ENCODE results near the gene LHFPL3. TPM values are rescaled to one million over a fixed set of nuclear protein-coding genes. Genes with fewer than 3 reads are reported as not detected.

Gene LHFPL3
- total RNA-seq, 4 donors from 2014 or later = not detected

- no peaks in the 10 kb centered on the region for H3K27me3 ChIP-seq
- H3K27ac ChIP-seq = no peak overlapping the region
- no peak for DNase-seq
- no peaks in the 10 kb centered on the region for H3K36me3 ChIP-seq
- no peaks in the 10 kb centered on the region for H3K9me3 ChIP-seq
- no peak overlapping the region for H3K4me3 ChIP-seq
- no peaks in the 10 kb centered on the region for H3K4me1 ChIP-seq
- intact Hi-C loops (cut with DNase I) = no loop called here
- WGBS, 2 donors = 27 to 43% methylated on average over 1 of the region's 1 CpG
- no peak for TF ChIP-seq POLR2A (IDR thresholded peaks at IDR 0.05)
These were observed 38.0 kb downstream of the LHFPL3 start for GRCh38 chr7:104366390-104366789.

- intact Hi-C loops (cut with DNase I) = no loop called here
- H3K27me3 ChIP-seq = no peaks in the 10 kb centered on the region
- H3K36me3 ChIP-seq = no peaks in the 10 kb centered on the region
- H3K4me1 ChIP-seq = no peaks in the 10 kb centered on the region
- TF ChIP-seq POLR2A (IDR thresholded peaks at IDR 0.05) = no peak
- TF ChIP-seq CTCF (IDR thresholded peaks at IDR 0.05) = no peak
- H3K4me3 ChIP-seq = no peak overlapping the region
- DNase-seq = no peak
- H3K9me3 ChIP-seq = no peaks in the 10 kb centered on the region
- no peak overlapping the region for H3K27ac ChIP-seq
These were observed 39.5 kb downstream of the LHFPL3 start for GRCh38 chr7:104367926-104368325.

GRCh38 chr7:104371216-104371979 lies 43.0 kb downstream of the LHFPL3 start:
- intact Hi-C loops (cut with DNase I) = no loop called here
- no peaks in the 10 kb centered on the region for H3K36me3 ChIP-seq
- WGBS, 2 donors = 42 to 55% methylated on average over 4 of the region's 4 CpGs
- H3K4me3 ChIP-seq = no peak overlapping the region
- DNase-seq = no peak
- no peaks in the 10 kb centered on the region for H3K4me1 ChIP-seq
- no peak overlapping the region for H3K27ac ChIP-seq
- H3K27me3 ChIP-seq = no peaks in the 10 kb centered on the region
- H3K9me3 ChIP-seq = no peaks in the 10 kb centered on the region
- TF ChIP-seq POLR2A (IDR thresholded peaks at IDR 0.05) (no peak), CTCF (IDR thresholded peaks at IDR 0.05) (no peak)

GRCh38 chr7:104371980-104372357 lies 43.6 kb downstream of the LHFPL3 start:
- Histone ChIP-seq H3K9me3 (no peaks in the 10 kb centered on the region), H3K27ac (no peak overlapping the region), H3K36me3 (no peaks in the 10 kb centered on the region), H3K4me3 (no peak overlapping the region), H3K4me1 (no peaks in the 10 kb centered on the region), H3K27me3 (no peaks in the 10 kb centered on the region)
- DNase-seq = no peak
- TF ChIP-seq CTCF (IDR thresholded peaks at IDR 0.05) (no peak), POLR2A (IDR thresholded peaks at IDR 0.05) (no peak)
- intact Hi-C loops (cut with DNase I) = no loop called here
- WGBS, 2 donors = 70% methylated on average over 5 of the region's 5 CpGs

GRCh38 chr7:104382616-104383015 lies 54.2 kb downstream of the LHFPL3 start:
- intact Hi-C loops (cut with DNase I) = no loop called here
- TF ChIP-seq POLR2A (IDR thresholded peaks at IDR 0.05) (no peak), CTCF (IDR thresholded peaks at IDR 0.05) (no peak)
- Histone ChIP-seq H3K36me3 (no peaks in the 10 kb centered on the region), H3K9me3 (peaks cover 0 to 5% (median 0%) of the 10 kb centered on the region in 3 donors), H3K4me1 (no peaks in the 10 kb centered on the region), H3K27me3 (no peaks in the 10 kb centered on the region), H3K27ac (no peak overlapping the region), H3K4me3 (no peak overlapping the region)
- DNase-seq = no peak
- WGBS, 2 donors = 83 to 91% methylated on average over 4 of the region's 4 CpGs

GRCh38 chr7:104386943-104387342 lies 58.5 kb downstream of the LHFPL3 start:
- H3K27ac ChIP-seq = no peak overlapping the region
- intact Hi-C loops (cut with DNase I) = no loop called here
- no peaks in the 10 kb centered on the region for H3K4me1 ChIP-seq
- no peaks in the 10 kb centered on the region for H3K36me3 ChIP-seq
- H3K27me3 ChIP-seq = no peaks in the 10 kb centered on the region
- no peak for TF ChIP-seq POLR2A (IDR thresholded peaks at IDR 0.05)
- TF ChIP-seq CTCF (IDR thresholded peaks at IDR 0.05) = no peak
- DNase-seq = no peak
- H3K4me3 ChIP-seq = no peak overlapping the region
- peaks cover 0 to 12% (median 0%) of the 10 kb centered on the region in 3 donors for H3K9me3 ChIP-seq

Measured in esophagus squamous epithelium (tissue), 5 donors.